KMS-11 (cell line): Measurements from ENCODE around the gene DENND5B.

ENCODE experiments used
- H2AFZ ChIP-seq: fragments of 200-600 bp; sonication (generic); 2 replicates; pipeline ENCODE4 v1.6.1; 2016; ENCODE audit warnings: antibody characterized with exemption, mixed run types, low read depth
- H3K27ac ChIP-seq: fragments of 200-600 bp; sonication (generic); 2 replicates; pipeline ENCODE4 v1.6.1; 2016; ENCODE audit warnings: mild to moderate bottlenecking, mixed run types
- H3K27me3 ChIP-seq: fragments of 200-600 bp; sonication (generic); 2 replicates; pipeline ENCODE4 v1.6.1; 2017; ENCODE audit warnings: mild to moderate bottlenecking, low read depth, mixed run types, moderate library complexity; ENCODE audit not compliant: insufficient read depth
- H3K36me3 ChIP-seq: fragments of 200-600 bp; sonication (generic); 2 replicates; pipeline ENCODE4 v1.6.1; 2017; ENCODE audit warnings: mild to moderate bottlenecking, mixed run types; ENCODE audit not compliant: insufficient read depth
- H3K4me1 ChIP-seq: fragments of 200-600 bp; sonication (generic); 2 replicates; pipeline ENCODE4 v1.6.1; 2016; ENCODE audit warnings: mild to moderate bottlenecking, low read depth, mixed run types; ENCODE audit not compliant: poor library complexity, severe bottlenecking
- H3K4me2 ChIP-seq: fragments of 200-600 bp; sonication (generic); 2 replicates; pipeline ENCODE4 v1.7.0; 2016; ENCODE audit warnings: mild to moderate bottlenecking, mixed run types
- H3K4me3 ChIP-seq: fragments of 200-600 bp; sonication (generic); IDR thresholded peaks from 2 replicates; pipeline ENCODE4 v1.6.1; 2017; ENCODE audit warnings: low read depth, low read length, mixed read lengths; ENCODE audit not compliant: insufficient read depth
- H3K79me2 ChIP-seq: fragments of 200-600 bp; sonication (generic); 2 replicates; pipeline ENCODE4 v1.6.1; 2016; ENCODE audit warnings: low read depth, mixed run types; ENCODE audit not compliant: insufficient read depth
- H3K9ac ChIP-seq: fragments of 200-600 bp; sonication (generic); 2 replicates; pipeline ENCODE4 v1.6.1; 2016; ENCODE audit warnings: mild to moderate bottlenecking, mixed run types
- H4K20me1 ChIP-seq: fragments of 200-600 bp; sonication (generic); 2 replicates; pipeline ENCODE4 v1.6.1; 2016; ENCODE audit warnings: mild to moderate bottlenecking, mixed run types; ENCODE audit not compliant: insufficient read depth
- TF ChIP-seq, protein P1 (sequence below): fragments of 200-600 bp; sonication (generic); conservative IDR thresholded peaks from 2 replicates; pipeline ENCODE4 v1.6.1; 2017; ENCODE audit warnings: low read depth, mild to moderate bottlenecking, antibody characterized with exemption, low read length, moderate library complexity, mixed read lengths

The DENND5B gene

DNA sequence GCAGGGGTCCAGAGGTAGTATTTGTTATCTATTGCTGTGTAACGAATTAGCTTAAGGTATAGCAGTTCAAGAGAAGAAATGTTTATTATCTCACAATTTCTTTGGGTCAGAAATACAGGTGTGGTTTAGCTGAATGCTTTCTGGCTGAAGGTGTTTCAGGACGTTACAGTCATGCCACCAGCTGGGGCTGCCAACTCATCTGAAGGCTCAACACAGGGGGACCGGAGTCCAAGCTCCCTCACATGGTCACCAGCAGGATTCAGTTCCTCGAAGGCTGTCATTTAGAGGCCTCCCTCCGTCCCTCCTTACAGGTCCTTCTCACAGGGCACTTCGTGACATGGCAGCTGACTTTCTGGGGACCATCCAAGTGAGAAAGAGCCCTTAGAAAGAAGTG, 227.5 kb downstream of the DENND5B start:
- Histone ChIP-seq H3K4me1 (peaks cover 34% of the 10 kb centered on the region), H3K27me3 (no peaks in the 10 kb centered on the region), H3K4me3 (no peak overlapping the region), H3K9ac (peak overlapping the region; percentile 76; the same call in 1 of the 2 replicates), H3K27ac (peak overlapping the region; percentile 93), H3K4me2 (peak overlapping the region; percentile 74), H3K36me3 (no peaks in the 10 kb centered on the region), H4K20me1 (no peaks in the 10 kb centered on the region), H2AFZ (peak overlapping the region; percentile 84), H3K79me2 (no peaks in the 10 kb centered on the region)
- TF ChIP-seq, protein P1, sequence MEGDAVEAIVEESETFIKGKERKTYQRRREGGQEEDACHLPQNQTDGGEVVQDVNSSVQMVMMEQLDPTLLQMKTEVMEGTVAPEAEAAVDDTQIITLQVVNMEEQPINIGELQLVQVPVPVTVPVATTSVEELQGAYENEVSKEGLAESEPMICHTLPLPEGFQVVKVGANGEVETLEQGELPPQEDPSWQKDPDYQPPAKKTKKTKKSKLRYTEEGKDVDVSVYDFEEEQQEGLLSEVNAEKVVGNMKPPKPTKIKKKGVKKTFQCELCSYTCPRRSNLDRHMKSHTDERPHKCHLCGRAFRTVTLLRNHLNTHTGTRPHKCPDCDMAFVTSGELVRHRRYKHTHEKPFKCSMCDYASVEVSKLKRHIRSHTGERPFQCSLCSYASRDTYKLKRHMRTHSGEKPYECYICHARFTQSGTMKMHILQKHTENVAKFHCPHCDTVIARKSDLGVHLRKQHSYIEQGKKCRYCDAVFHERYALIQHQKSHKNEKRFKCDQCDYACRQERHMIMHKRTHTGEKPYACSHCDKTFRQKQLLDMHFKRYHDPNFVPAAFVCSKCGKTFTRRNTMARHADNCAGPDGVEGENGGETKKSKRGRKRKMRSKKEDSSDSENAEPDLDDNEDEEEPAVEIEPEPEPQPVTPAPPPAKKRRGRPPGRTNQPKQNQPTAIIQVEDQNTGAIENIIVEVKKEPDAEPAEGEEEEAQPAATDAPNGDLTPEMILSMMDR: no peak

DNA sequence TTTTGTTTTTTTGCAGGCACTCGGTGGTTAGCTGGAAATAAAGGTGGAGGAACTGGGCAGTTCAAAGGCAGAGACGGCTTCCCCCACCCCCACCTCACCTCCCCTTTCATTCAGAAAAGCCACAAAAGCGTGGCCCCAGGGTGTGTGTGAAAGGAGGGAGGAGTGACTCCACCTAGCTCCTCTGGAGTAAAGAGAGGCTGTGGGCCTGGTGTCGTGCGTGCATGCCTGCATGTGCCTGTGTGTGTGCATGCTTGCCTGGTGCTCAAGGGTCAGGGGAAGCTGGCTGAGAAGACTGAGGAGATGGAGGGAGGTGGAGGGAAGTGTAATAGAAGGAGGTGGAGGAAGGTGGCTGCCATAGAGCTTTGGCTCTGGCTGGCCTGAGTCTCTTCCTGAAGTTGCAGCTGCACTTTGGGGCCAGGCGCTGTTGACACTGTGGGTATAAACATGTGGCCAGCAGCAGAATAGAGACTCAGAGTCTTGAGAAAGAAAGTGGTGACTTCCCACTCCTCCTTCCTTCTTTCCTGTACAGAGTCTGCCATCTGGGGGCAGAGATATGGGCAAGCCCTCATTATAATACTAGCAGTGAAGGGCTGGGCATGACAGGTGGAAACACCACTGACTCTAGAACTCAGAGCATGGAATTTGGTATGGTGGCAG, 228.0 kb downstream of the DENND5B start:
- H3K9ac ChIP-seq: peak overlapping the region; percentile 76
- TF ChIP-seq, protein P1: no peak
- no peak overlapping the region for H3K4me3 ChIP-seq
- H3K4me2 ChIP-seq: peak overlapping the region; percentile 74
- H4K20me1 ChIP-seq: no peaks in the 10 kb centered on the region
- H3K27me3 ChIP-seq: no peaks in the 10 kb centered on the region
- no peaks in the 10 kb centered on the region for H3K79me2 ChIP-seq
- no peaks in the 10 kb centered on the region for H3K36me3 ChIP-seq
- peaks cover 34% of the 10 kb centered on the region for H3K4me1 ChIP-seq
- H3K27ac ChIP-seq: peak overlapping the region; percentile 93
- H2AFZ ChIP-seq: peak overlapping the region; percentile 84

DNA sequence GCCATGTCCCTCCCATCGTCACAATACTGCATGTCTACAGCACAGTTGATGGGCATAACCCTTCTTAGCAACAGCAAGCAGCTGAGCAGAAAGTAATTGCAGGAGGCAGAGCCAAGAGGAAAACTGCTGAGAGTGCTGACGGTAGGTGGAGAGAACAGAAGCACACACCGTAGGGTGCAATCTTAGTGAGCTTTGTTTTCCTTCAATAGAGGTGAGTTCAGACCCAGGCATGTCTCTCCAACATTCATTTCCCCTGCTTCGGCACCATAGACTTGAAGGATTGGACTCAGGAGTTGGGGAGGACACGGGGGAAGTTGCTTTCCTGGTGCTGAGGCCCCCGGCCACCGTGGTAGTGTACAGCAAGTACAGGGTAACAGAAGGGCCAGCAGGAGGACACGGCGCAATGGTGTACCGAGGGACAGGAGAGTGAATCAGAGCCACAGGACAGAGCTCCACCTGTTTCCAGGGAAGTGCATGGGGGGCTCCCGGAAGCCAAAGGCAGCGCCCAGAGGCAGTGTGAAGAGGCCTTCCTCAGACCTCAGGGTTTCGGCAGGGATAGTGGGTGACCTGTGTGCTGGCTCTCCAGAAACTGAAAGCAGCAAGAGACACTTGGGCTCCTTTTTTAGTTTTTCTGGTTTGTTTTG, 228.7 kb downstream of the DENND5B start:
- Histone ChIP-seq H3K27ac (peak overlapping the region; percentile 93), H3K4me1 (peaks cover 34% of the 10 kb centered on the region), H3K9ac (peak overlapping the region; percentile 76), H3K79me2 (no peaks in the 10 kb centered on the region), H3K4me2 (peak overlapping the region; percentile 74), H3K4me3 (no peak overlapping the region), H3K36me3 (no peaks in the 10 kb centered on the region), H3K27me3 (no peaks in the 10 kb centered on the region), H2AFZ (peak overlapping the region; percentile 84), H4K20me1 (no peaks in the 10 kb centered on the region)
- TF ChIP-seq, protein P1: no peak

DNA sequence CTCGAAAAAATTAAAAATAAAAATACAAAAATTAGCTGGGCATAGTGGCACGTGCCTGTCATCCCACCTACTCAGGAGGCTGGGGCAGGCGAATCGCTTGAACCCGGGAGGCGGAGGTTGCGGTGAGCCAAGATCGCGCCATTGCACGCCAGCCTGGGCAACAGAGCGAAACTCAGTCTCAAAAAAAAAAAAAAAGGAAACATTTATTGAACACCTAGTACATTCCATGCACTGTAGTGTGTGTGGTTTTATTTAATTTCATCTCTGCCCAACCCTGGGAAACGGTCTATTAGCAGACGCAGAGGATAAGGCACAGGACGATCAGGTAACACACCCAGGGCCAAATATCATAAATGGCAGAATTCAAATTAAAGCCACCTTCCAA, 229.2 kb downstream of the DENND5B start:
- Histone ChIP-seq H3K36me3 (no peaks in the 10 kb centered on the region), H4K20me1 (no peaks in the 10 kb centered on the region), H3K27ac (peak overlapping the region; percentile 93), H3K4me3 (no peak overlapping the region), H3K4me2 (peak overlapping the region; percentile 74), H3K9ac (peak overlapping the region; percentile 76), H3K79me2 (no peaks in the 10 kb centered on the region), H3K27me3 (no peaks in the 10 kb centered on the region), H2AFZ (peak overlapping the region; percentile 84), H3K4me1 (peaks cover 34% of the 10 kb centered on the region)
- TF ChIP-seq, protein P1: no peak
